Panc1 (cell line): ENCODE data around the gene SGCB.

Source experiments
- CTCF ChIP-seq: fragments of 450-650 bp; IDR thresholded peaks from 2 replicates; pipeline ENCODE4 v1.5.1; 2017; ENCODE audit warnings: mild to moderate bottlenecking
- POLR2AphosphoS5 ChIP-seq: IDR thresholded peaks from 2 replicates; pipeline ENCODE4 v1.6.1; 2012; ENCODE audit warnings: mild to moderate bottlenecking, low read depth, low read length, moderate library complexity

DNA sequence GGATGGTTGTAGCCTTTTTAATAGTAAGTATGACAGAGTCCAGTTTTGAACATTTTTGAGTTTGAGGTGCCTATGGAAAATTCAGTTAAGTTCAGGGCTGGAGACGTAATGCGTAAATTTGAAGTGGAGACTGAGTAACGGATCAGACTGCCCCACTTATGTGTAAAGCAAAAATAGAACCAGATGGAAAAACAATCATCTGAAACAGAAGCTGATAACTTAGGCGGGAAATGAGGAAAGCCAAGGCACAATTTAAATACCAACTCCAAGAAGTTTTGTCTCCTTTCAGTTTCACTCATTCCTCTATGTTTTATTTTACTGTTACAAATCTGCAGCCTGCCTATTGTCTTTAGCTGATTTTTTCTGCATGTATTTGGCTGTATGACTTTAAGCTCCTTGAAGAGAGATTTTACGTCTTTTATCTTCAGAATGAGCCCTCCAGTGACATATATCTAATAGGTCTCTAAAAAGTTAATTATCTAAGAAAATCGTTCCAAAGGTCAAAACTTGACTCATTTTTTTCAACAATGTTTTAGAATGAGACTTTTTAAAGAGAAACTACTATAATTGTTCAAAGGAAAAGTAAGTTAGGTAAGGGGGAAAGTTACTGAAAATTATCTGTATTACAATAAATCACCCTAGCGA lies 1.1 kb downstream of the SGCB start:
- TF ChIP-seq POLR2AphosphoS5: no peak
- no peak for TF ChIP-seq CTCF
